Measurements from ENCODE around the gene AQP9. TPM values are rescaled to one million over a fixed set of nuclear protein-coding genes. Genes with fewer than 3 reads are reported as not detected.
A peak's percentile ranks its signal among the peaks of the same experiment; 100 is the strongest.
"Not testable (repeated sequence)": the region's sequence is repeated elsewhere in the genome, so short reads cannot be mapped to it uniquely, and the experiment has no call there.

The AQP9 gene
- total RNA-seq, 1 donor from 2014 or later = 0.77 TPM

DNA sequence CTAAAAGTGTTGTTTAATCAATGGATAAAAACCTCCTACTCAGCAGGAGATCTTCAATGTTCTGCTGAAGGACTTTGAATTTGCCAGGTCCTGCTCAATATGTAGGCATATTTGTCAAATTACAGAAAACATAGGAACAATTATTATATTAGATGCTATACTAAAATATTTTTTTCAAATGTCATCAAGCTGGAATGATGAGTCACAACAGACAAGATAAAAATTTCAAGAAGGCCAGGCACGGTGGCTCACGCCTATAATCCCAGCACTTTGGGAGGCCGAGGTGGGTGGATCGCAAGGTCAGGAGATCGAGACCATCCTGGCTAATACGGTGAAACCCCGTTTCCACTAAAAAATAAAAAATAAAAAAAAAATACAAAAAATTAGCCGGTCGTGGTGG is 68.0 kb downstream of the AQP9 start:
- no peak overlapping the region for H3K4me3 ChIP-seq
- no peak overlapping the region for H3K27ac ChIP-seq (replicated peaks)
- no peaks in the 10 kb centered on the region for H3K27me3 ChIP-seq (ENCODE audit: low read depth)
- DNase-seq = no peak
- intact Hi-C loops (cut with micrococcal nuclease) = no loop called here
- H3K4me1 ChIP-seq = peaks cover 8% of the 10 kb centered on the region
- H3K9me3 ChIP-seq (replicated peaks) = no peaks in the 10 kb centered on the region
- TF ChIP-seq, protein P1, sequence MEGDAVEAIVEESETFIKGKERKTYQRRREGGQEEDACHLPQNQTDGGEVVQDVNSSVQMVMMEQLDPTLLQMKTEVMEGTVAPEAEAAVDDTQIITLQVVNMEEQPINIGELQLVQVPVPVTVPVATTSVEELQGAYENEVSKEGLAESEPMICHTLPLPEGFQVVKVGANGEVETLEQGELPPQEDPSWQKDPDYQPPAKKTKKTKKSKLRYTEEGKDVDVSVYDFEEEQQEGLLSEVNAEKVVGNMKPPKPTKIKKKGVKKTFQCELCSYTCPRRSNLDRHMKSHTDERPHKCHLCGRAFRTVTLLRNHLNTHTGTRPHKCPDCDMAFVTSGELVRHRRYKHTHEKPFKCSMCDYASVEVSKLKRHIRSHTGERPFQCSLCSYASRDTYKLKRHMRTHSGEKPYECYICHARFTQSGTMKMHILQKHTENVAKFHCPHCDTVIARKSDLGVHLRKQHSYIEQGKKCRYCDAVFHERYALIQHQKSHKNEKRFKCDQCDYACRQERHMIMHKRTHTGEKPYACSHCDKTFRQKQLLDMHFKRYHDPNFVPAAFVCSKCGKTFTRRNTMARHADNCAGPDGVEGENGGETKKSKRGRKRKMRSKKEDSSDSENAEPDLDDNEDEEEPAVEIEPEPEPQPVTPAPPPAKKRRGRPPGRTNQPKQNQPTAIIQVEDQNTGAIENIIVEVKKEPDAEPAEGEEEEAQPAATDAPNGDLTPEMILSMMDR (IDR thresholded peaks at IDR 0.05; ENCODE audit: borderline replicate concordance) = no peak
- no peaks in the 10 kb centered on the region for H3K36me3 ChIP-seq

DNA sequence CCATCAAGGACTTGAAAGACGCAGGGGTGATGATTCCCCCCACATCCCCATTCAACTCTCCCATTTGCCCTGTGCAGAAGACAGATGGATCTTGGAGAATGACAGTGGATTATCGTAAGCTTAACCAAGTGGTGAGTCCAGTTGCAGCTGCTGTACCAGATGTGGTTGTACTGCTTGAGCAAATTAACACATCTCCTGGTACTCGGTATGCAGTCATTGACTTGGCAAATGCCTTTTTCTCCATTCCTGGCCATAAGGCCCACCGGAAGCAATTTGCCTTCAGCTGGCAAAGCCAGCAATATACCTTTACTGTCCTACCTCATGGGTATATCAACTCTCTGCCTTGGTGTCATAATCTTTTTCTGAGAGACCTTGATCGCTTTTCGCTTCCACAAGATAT is 70.0 kb downstream of the AQP9 start:
- DNase-seq; intact Hi-C loops (cut with micrococcal nuclease); H3K27me3 ChIP-seq (ENCODE audit: low read depth); H3K27ac ChIP-seq (replicated peaks); H3K9me3 ChIP-seq (replicated peaks); H3K36me3 ChIP-seq; H3K4me3 ChIP-seq: not testable (repeated sequence)
- H3K4me1 ChIP-seq = peaks cover 16% of the 10 kb centered on the region

DNA sequence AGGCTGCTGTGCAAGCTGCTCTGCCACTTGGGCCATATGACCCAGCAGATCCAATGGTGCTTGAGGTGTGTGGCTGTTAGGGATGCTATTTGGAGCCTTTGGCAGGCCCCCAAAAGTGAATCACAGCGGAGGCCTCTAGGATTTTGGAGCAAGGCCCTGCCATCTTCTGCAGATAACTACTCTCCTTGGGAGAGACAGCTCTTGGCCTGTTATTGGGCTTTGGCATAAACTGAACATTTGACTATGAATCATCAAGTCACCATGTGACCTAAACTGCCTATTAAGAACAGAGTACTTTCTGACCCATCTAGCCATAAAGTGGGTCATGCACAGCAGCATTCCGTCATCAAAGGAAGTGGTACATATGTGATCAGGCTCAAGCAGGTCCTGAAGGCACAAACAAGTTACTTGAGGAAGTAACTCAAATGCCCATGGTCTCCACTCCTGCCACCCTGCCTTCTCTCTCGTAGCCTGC is 70.9 kb downstream of the AQP9 start:
- H3K27me3 ChIP-seq (ENCODE audit: low read depth); H3K27ac ChIP-seq (replicated peaks): not testable (repeated sequence)

DNA sequence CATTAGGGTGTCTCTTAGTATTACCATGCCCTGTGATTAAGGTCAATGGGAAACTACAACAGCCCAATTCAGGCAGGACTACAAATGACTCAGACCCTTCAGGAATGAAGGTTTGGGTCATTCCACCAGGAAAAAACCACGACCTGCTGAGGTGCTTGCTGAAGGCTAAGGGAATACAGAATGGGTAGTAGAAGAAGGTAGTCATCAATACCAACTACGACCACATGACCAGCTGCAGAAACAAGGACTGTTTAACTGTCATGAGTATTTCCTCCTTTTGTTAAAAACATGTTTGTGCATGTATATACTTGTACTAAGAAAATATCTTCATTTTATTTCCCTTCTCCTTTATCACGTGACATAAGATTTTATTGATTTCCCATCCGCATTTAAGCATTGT is 71.8 kb downstream of the AQP9 start:
- H3K27ac ChIP-seq (replicated peaks); H3K9me3 ChIP-seq (replicated peaks); H3K27me3 ChIP-seq (ENCODE audit: low read depth); intact Hi-C loops (cut with micrococcal nuclease); DNase-seq; H3K36me3 ChIP-seq; H3K4me3 ChIP-seq: not testable (repeated sequence)
- H3K4me1 ChIP-seq = peaks cover 26% of the 10 kb centered on the region

More for the DNA sequence above, 70.9 kb downstream of the AQP9 start:
- DNase-seq = peak; percentile 39
- H3K9me3 ChIP-seq (replicated peaks); H3K4me3 ChIP-seq; intact Hi-C loops (cut with micrococcal nuclease); H3K36me3 ChIP-seq: not testable (repeated sequence)
- H3K4me1 ChIP-seq = peaks cover 24% of the 10 kb centered on the region

DNA sequence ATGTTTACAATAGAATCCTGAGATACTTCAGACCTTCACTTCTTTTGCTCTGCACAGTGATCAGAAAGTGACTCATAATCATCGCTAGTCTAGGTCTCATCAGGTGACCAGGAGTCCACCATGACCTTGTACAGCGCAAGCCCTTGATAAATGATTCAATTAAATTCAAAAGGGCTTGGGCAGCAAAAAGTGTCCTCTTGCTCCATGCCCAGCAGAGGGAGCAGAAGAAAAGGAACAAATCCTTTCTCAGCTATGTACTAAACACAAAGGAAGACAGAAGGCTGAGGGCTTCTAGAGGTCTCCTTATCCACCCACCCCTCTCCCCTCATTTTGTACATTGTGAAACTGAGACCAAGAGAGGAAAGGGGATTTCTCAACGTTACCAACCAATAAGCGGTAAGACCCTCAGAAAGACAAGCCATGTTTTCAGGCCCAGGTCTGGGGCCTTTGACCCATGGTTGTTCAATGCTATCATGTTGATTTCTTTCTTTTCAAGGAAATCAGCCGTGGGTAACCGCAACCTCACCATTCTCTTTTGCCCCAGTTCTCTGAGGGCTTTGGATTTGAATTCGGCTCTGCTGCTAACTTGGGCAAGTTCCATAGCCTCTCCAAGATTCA is 74.8 kb downstream of the AQP9 start:
- Histone ChIP-seq H3K4me3 (no peak overlapping the region), H3K27ac (replicated peaks) (no peak overlapping the region), H3K27me3 (ENCODE audit: low read depth) (no peaks in the 10 kb centered on the region), H3K4me1 (peaks cover 26% of the 10 kb centered on the region), H3K9me3 (replicated peaks) (no peaks in the 10 kb centered on the region), H3K36me3 (no peaks in the 10 kb centered on the region)
- intact Hi-C loops (cut with micrococcal nuclease) = no loop called here
- DNase-seq = no peak
- TF ChIP-seq, protein P1 (IDR thresholded peaks at IDR 0.05; ENCODE audit: borderline replicate concordance) = peak; percentile 64

DNA sequence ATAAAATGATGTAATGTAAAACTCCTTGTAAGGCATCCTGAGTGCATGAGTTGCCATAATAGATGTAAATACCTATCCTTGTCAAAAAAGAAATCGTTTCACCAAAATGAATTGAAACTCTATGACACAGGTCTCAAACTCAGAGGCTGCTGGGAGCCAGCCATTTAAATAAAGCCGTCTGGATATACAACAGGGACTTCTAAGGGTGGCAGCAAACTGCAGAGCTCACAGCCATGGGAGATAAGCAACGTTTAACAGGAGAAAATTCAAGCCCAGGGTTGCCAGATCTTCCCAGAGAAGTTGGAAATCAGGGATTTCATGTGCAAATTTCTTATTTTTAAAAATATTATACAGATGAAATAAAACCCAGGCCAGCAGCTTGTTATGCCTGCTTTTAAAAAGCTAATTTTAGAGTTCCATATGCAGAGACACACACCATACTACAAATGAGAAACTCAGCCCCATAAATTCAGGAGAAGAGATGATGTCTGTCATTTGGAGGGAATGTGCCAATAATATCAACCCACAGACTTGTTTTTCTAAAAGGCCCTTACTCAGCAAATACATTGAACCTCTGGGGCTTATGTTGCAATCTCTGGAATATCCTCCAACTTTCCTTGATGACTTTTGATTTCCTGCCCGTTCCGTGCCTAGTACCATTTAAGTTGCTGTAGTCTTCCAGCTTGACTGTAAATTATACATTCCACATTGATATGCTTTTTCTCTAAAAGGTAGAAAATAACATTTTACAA is 75.6 kb downstream of the AQP9 start:
- H3K4me1 ChIP-seq = peaks cover 26% of the 10 kb centered on the region
- intact Hi-C loops (cut with micrococcal nuclease) = no loop called here
- TF ChIP-seq, protein P1 (IDR thresholded peaks at IDR 0.05; ENCODE audit: borderline replicate concordance) = no peak
- no peak for DNase-seq
- no peak overlapping the region for H3K27ac ChIP-seq (replicated peaks)
- no peaks in the 10 kb centered on the region for H3K9me3 ChIP-seq (replicated peaks)
- no peaks in the 10 kb centered on the region for H3K27me3 ChIP-seq (ENCODE audit: low read depth)
- no peak overlapping the region for H3K4me3 ChIP-seq
- H3K36me3 ChIP-seq = no peaks in the 10 kb centered on the region
